ENCODE data around the gene RRBP1.
A peak's percentile ranks its signal among the peaks of the same experiment; 100 is the strongest.

- TF ChIP-seq CTCF (IDR thresholded peaks at IDR 0.05) (peak in 1 of 4 donors; percentile 3), POLR2A (IDR thresholded peaks at IDR 0.05) (no peak)
These were observed 26.8 kb downstream of the RRBP1 start for GRCh38 chr20:17655286-17655651.
